Measurements from ENCODE around the gene ZFAND2A. TPM values are rescaled to one million over a fixed set of nuclear protein-coding genes. Genes with fewer than 3 reads are reported as not detected.
"Not testable (repeated sequence)": the region's sequence is repeated elsewhere in the genome, so short reads cannot be mapped to it uniquely, and the experiment has no call there.

ZFAND2A gene
- total RNA-seq, 1 experiment from 2014 or later: 13.7 TPM

DNA sequence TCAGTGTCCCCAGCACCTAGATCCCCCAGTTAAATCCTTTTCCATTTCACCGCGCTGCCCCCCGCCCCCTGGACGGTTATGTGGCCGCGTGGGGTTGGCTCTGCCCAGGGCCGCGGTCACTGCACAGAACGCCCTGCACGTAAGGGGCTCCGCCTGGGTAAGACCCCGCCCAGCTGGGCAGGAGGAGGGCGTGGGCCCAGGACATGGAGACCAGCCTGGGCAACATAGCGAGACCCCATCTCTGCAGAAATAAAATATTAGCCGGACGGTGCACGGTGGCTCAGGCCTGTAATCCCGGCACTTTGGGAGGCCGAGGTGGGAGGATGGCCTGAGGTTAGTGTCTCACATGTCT is 650 bp upstream of the ZFAND2A start:
- Histone ChIP-seq H3K27ac (ENCODE audit: insufficient read length, low read depth, low read length) (no peak overlapping the region), H2BK15ac (ENCODE audit: low read depth, low read length) (no peak overlapping the region; the same call in 1 of the 2 replicates), H3K79me2 (ENCODE audit: insufficient read depth, low read length) (peaks cover 8% of the 10 kb centered on the region; the same call in 1 of the 2 replicates), H2BK5ac (ENCODE audit: insufficient read length, low read length) (no peak overlapping the region), H3T11ph (ENCODE audit: low read length) (no peak overlapping the region), H2AK5ac (ENCODE audit: insufficient read length, low read length) (no peak overlapping the region), H3K4me1 (ENCODE audit: insufficient read depth, low read length) (no peaks in the 10 kb centered on the region), H4K5ac (ENCODE audit: insufficient read length, low read depth, low read length) (no peak overlapping the region), H4K20me1 (ENCODE audit: control insufficient read depth, insufficient read depth, insufficient read length) (no peaks in the 10 kb centered on the region), H3K9ac (ENCODE audit: extremely low read depth, insufficient read length, low read length) (peak overlapping the region; percentile 74), H3K27me3 (ENCODE audit: insufficient read depth, low read length) (no peaks in the 10 kb centered on the region), H4K8ac (replicated peaks; ENCODE audit: insufficient read length, low read depth, low read length) (no peak overlapping the region), H3K23me2 (ENCODE audit: insufficient read length, low read depth, low read length, poor library complexity, severe bottlenecking) (peaks cover 9% of the 10 kb centered on the region), H3K9me3 (ENCODE audit: control insufficient read depth, low read depth, low read length) (no peaks in the 10 kb centered on the region), H2BK20ac (ENCODE audit: low read depth, low read length, poor library complexity, severe bottlenecking) (no peak overlapping the region), H2AFZ (ENCODE audit: low read length) (no peak overlapping the region), H2BK12ac (ENCODE audit: insufficient read length, low read depth, low read length) (no peak overlapping the region), H3K14ac (ENCODE audit: insufficient read depth, low read length) (peak overlapping the region; percentile 89), H4K91ac (ENCODE audit: insufficient read length, low read depth, low read length) (peak overlapping the region; percentile 44), H3K23ac (ENCODE audit: insufficient read length, low read depth, low read length) (no peak overlapping the region), H3K79me1 (ENCODE audit: insufficient read depth, low read depth, low read length, poor library complexity, severe bottlenecking) (peaks cover 16% of the 10 kb centered on the region), H2BK120ac (ENCODE audit: low read depth, low read length, poor library complexity, severe bottlenecking) (no peak overlapping the region), H3K4me2 (ENCODE audit: insufficient read depth, insufficient read length, low read length) (peak overlapping the region; percentile 37), H3K56ac (ENCODE audit: insufficient read length, low read depth, low read length) (no peak overlapping the region), H3K4ac (ENCODE audit: low read depth, low read length) (no peak overlapping the region), H3K18ac (ENCODE audit: insufficient read length, low read depth, low read length) (peak overlapping the region; percentile 51)
- Mint-ChIP-seq H3K4me1 (peaks cover 10 to 13% of the 10 kb centered on the region in 2 experiments), H3K27me3 (ENCODE audit: low read depth) (no peaks in the 10 kb centered on the region), H3K27ac (peak overlapping the region; percentile 41 to 85 (median 74); a peak in 5 of 7 replicates), H3K9me3 (no peaks in the 10 kb centered on the region), H3K4me3 (peak overlapping the region; percentile 90 to 92), H3K36me3 (ENCODE audit: insufficient read depth in 1 of 3, low read depth in 3 of 3) (peaks cover 6 to 32% (median 11%) of the 10 kb centered on the region in 3 experiments; a peak in 6 of 7 replicates)
- no peak for DNase-seq
- no CpG with 5 or more reads among the region's 19 CpGs for WGBS (ENCODE audit: extremely low coverage, insufficient read length, low lambda C conversion rate)
- TF ChIP-seq, protein P1, sequence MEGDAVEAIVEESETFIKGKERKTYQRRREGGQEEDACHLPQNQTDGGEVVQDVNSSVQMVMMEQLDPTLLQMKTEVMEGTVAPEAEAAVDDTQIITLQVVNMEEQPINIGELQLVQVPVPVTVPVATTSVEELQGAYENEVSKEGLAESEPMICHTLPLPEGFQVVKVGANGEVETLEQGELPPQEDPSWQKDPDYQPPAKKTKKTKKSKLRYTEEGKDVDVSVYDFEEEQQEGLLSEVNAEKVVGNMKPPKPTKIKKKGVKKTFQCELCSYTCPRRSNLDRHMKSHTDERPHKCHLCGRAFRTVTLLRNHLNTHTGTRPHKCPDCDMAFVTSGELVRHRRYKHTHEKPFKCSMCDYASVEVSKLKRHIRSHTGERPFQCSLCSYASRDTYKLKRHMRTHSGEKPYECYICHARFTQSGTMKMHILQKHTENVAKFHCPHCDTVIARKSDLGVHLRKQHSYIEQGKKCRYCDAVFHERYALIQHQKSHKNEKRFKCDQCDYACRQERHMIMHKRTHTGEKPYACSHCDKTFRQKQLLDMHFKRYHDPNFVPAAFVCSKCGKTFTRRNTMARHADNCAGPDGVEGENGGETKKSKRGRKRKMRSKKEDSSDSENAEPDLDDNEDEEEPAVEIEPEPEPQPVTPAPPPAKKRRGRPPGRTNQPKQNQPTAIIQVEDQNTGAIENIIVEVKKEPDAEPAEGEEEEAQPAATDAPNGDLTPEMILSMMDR (conservative IDR thresholded peaks at IDR 0.05): no peak

DNA sequence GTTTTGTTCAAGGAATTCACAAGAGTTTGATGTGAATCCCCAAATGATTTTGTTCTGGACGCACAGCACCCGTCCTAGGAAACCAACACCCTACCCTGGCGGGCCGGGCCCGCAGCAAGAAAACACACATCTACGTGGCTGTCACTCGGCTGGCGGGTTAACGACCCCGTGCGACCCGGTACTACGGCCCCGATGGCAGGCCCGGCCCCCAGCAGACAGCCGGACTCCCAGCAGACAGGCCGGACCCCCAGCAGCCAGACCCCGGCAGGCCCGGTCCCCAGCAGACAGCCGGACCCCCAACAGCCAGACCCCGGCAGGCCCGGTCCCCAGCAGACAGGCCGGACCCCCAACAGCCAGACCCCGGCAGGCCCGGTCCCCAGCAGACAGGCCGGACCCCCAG is 765 bp downstream of the ZFAND2A start:
- not testable (repeated sequence) for H3K4ac ChIP-seq (ENCODE audit: low read depth, low read length); H2AK5ac ChIP-seq (ENCODE audit: insufficient read length, low read length); H2BK120ac ChIP-seq (ENCODE audit: low read depth, low read length, poor library complexity, severe bottlenecking); H3K23ac ChIP-seq (ENCODE audit: insufficient read length, low read depth, low read length); H3K23me2 ChIP-seq (ENCODE audit: insufficient read length, low read depth, low read length, poor library complexity, severe bottlenecking); H2BK15ac ChIP-seq (ENCODE audit: low read depth, low read length); DNase-seq; H2BK20ac ChIP-seq (ENCODE audit: low read depth, low read length, poor library complexity, severe bottlenecking); H4K91ac ChIP-seq (ENCODE audit: insufficient read length, low read depth, low read length); H3K27me3 Mint-ChIP-seq (ENCODE audit: low read depth); H3K18ac ChIP-seq (ENCODE audit: insufficient read length, low read depth, low read length); H3K9me3 Mint-ChIP-seq; H3K27ac Mint-ChIP-seq; H4K5ac ChIP-seq (ENCODE audit: insufficient read length, low read depth, low read length); H3K27me3 ChIP-seq (ENCODE audit: insufficient read depth, low read length); H2BK5ac ChIP-seq (ENCODE audit: insufficient read length, low read length); H4K20me1 ChIP-seq (ENCODE audit: control insufficient read depth, insufficient read depth, insufficient read length); H2BK12ac ChIP-seq (ENCODE audit: insufficient read length, low read depth, low read length); H3K9me3 ChIP-seq (ENCODE audit: control insufficient read depth, low read depth, low read length); H3K14ac ChIP-seq (ENCODE audit: insufficient read depth, low read length); H3K79me2 ChIP-seq (ENCODE audit: insufficient read depth, low read length); H3T11ph ChIP-seq (ENCODE audit: low read length); H4K8ac ChIP-seq (replicated peaks; ENCODE audit: insufficient read length, low read depth, low read length); H2AFZ ChIP-seq (ENCODE audit: low read length); H3K56ac ChIP-seq (ENCODE audit: insufficient read length, low read depth, low read length); H3K4me1 ChIP-seq (ENCODE audit: insufficient read depth, low read length); H3K27ac ChIP-seq (ENCODE audit: insufficient read length, low read depth, low read length)
- Mint-ChIP-seq H3K4me1 (peaks cover 10 to 13% of the 10 kb centered on the region in 2 experiments), H3K36me3 (ENCODE audit: insufficient read depth in 1 of 3, low read depth in 3 of 3) (peaks cover 11 to 28% (median 22%) of the 10 kb centered on the region in 3 experiments; a peak in 5 of 7 replicates), H3K4me3 (peak overlapping the region; percentile 81 to 87)
- WGBS (ENCODE audit: extremely low coverage, insufficient read length, low lambda C conversion rate): no CpG with 5 or more reads among the region's 26 CpGs
- H3K9ac ChIP-seq (ENCODE audit: extremely low read depth, insufficient read length, low read length): peak overlapping the region; percentile 15
- peaks cover 16% of the 10 kb centered on the region for H3K79me1 ChIP-seq (ENCODE audit: insufficient read depth, low read depth, low read length, poor library complexity, severe bottlenecking)
- peak overlapping the region; percentile 92 for H3K4me2 ChIP-seq (ENCODE audit: insufficient read depth, insufficient read length, low read length)

All from H9 (cell line).